A549 (cell line): Measurements from ENCODE around the gene PAFAH1B2. TPM values are rescaled to one million over a fixed set of nuclear protein-coding genes. Genes with fewer than 3 reads are reported as not detected.
A peak's percentile ranks its signal among the peaks of the same experiment; 100 is the strongest.
"Not testable (repeated sequence)": the region's sequence is repeated elsewhere in the genome, so short reads cannot be mapped to it uniquely, and the experiment has no call there.

ENCODE experiments used
- ATAC-seq, 2 experiments: fragments of 200-7000 bp in 1 of 2; fragments of >200 bp in 1 of 2; cut with Nextera tagmentation in 1 of 2; cut with Tn5 transposase in 1 of 2; 3 replicates each; pipeline versions ENCODE4 v1.8.0 to v1.9.1; 2018 to 2020; ENCODE audit warnings: mild to moderate bottlenecking in 1 of 2, moderate library complexity in 1 of 2
- CTCF ChIA-PET: fragments of 300-600 bp; sonication (Branson Sonifier 250); formaldehyde crosslinking; extraction: SDS; loops from one replicate; lab custom pipeline; 2021; ENCODE audit warnings: antibody characterized with exemption, inconsistent platforms; lab: Yijun Ruan, JAX
- POLR2A ChIA-PET: fragments of 350-600 bp; formaldehyde crosslinking; extraction: SDS; loops from one replicate; lab custom pipeline; 2021; ENCODE audit warnings: antibody characterized with exemption, inconsistent platforms; lab: Yijun Ruan, JAX
- DNase-seq, 2 experiments: peaks; one replicate each; pipeline versions ENCODE4 v3.0.0 to v3.0.0-alpha.2; 2011 to 2016; ENCODE audit warnings: low read depth in 1 of 2, low spot score in 1 of 2
- FAIRE-seq: peaks from 2 replicates; lab custom pipeline; 2011; peaks lifted over from hg19 to GRCh38; lab: Jason Lieb, UNC
- H3K27ac ChIP-seq, 2 experiments: fragments of >200 bp; sonication (Bioruptor Twin); formaldehyde crosslinking; 3 replicates each; pipeline ENCODE4 v1.5.1; 2016 to 2017
- H3K4me1 ChIP-seq: fragments of >200 bp; sonication (Bioruptor Twin); formaldehyde crosslinking; 3 replicates; pipeline ENCODE4 v1.6.1; 2016
- H3K4me2 ChIP-seq: fragments of >200 bp; sonication (Bioruptor Twin); formaldehyde crosslinking; 3 replicates; pipeline ENCODE4 v1.6.1; 2016
- H3K4me3 ChIP-seq: fragments of >200 bp; sonication (Bioruptor Twin); formaldehyde crosslinking; 3 replicates; pipeline ENCODE4 v1.5.1; 2016
- H3K9me3 ChIP-seq: fragments of >200 bp; sonication (Bioruptor Twin); formaldehyde crosslinking; 3 replicates; pipeline ENCODE4 v1.6.1; 2016
- BCL3 ChIP-seq: fragments of >200 bp; sonication (Bioruptor Twin); formaldehyde crosslinking; IDR thresholded peaks from 3 replicates; pipeline ENCODE4 v1.6.1; 2016
- CEBPB ChIP-seq, 2 experiments: fragments of >200 bp in 1 of 2; sonication (Bioruptor Twin) in 1 of 2; formaldehyde crosslinking in 1 of 2; IDR thresholded peaks; 2 replicates each; pipeline ENCODE4 v1.6.1; 2012 to 2016
- CHD4 ChIP-seq: fragments of 200-600 bp; sonication (generic); IDR thresholded peaks from 2 replicates; pipeline ENCODE4 v1.6.1; 2016; ENCODE audit warnings: antibody characterized with exemption, mild to moderate bottlenecking, borderline replicate concordance
- E2F6 ChIP-seq: IDR thresholded peaks from 2 replicates; pipeline ENCODE4 v1.6.1; 2012; ENCODE audit warnings: low read depth, borderline replicate concordance
- FOSB ChIP-seq: fragments of 250-450 bp; sonication (Bioruptor Pico); IDR thresholded peaks from 2 replicates; pipeline ENCODE4 v1.5.0; 2020; ENCODE audit warnings: mild to moderate bottlenecking, moderate library complexity
- FOSL2 ChIP-seq, 2 experiments: fragments of 450-650 bp in 1 of 2; fragments of >200 bp in 1 of 2; sonication (Bioruptor Twin) in 1 of 2; formaldehyde crosslinking; IDR thresholded peaks; 2 replicates each; pipeline versions ENCODE4 v1.5.0 to v1.6.1; 2016 to 2020; ENCODE audit warnings: mild to moderate bottlenecking in 1 of 2, moderate library complexity in 1 of 2
- HES2 ChIP-seq: fragments of >200 bp; sonication (Bioruptor Twin); formaldehyde crosslinking; IDR thresholded peaks from 2 replicates; pipeline ENCODE4 v1.6.1; 2016
- HMGXB4 ChIP-seq: fragments of 250-450 bp; sonication (Bioruptor Pico); IDR thresholded peaks from 2 replicates; pipeline ENCODE4 v1.5.0; 2021; ENCODE audit warnings: mild to moderate bottlenecking, moderate library complexity, borderline replicate concordance
- JUN ChIP-seq, 2 experiments: fragments of >200 bp; sonication (Bioruptor Twin); formaldehyde crosslinking; IDR thresholded peaks; 2 replicates in 1 of 2; 3 replicates in 1 of 2; pipeline ENCODE4 v1.6.1; 2016 to 2017
- KDM5A ChIP-seq: fragments of 200-600 bp; sonication (generic); IDR thresholded peaks from 2 replicates; pipeline ENCODE4 v1.6.1; 2016; ENCODE audit warnings: antibody characterized with exemption, mild to moderate bottlenecking
- MAFK ChIP-seq: fragments of 450-650 bp; IDR thresholded peaks from 2 replicates; pipeline ENCODE4 v1.6.1; 2014; ENCODE audit not compliant: partially characterized antibody
- MAX ChIP-seq: IDR thresholded peaks from 2 replicates; pipeline ENCODE4 v1.6.1; 2012
- MAZ ChIP-seq: fragments of 150-350 bp; IDR thresholded peaks from 2 replicates; pipeline ENCODE4 v1.6.1; 2014; ENCODE audit warnings: antibody characterized with exemption, low read depth, low read length, borderline replicate concordance
- POLR2AphosphoS2 ChIP-seq: conservative IDR thresholded peaks from 2 replicates; pipeline ENCODE4 v1.6.1; 2012; ENCODE audit warnings: low read length, improper control_type of control experiment, inconsistent platforms
- RAD21 ChIP-seq, 2 experiments: fragments of >200 bp in 1 of 2; sonication (Bioruptor Twin) in 1 of 2; formaldehyde crosslinking in 1 of 2; IDR thresholded peaks in 1 of 2; conservative IDR thresholded peaks in 1 of 2; 2 replicates in 1 of 2; 3 replicates in 1 of 2; pipeline ENCODE4 v1.6.1; 2012 to 2018; ENCODE audit warnings: inconsistent platforms in 1 of 2
- REST ChIP-seq: fragments of 200-600 bp; sonication (generic); IDR thresholded peaks from 2 replicates; pipeline ENCODE4 v1.6.1; 2016; ENCODE audit warnings: antibody characterized with exemption, mild to moderate bottlenecking, moderate library complexity
- RFX5 ChIP-seq: fragments of 450-650 bp; IDR thresholded peaks from 2 replicates; pipeline ENCODE4 v1.7.1; 2014; ENCODE audit warnings: antibody characterized with exemption, mild to moderate bottlenecking, moderate library complexity
- USF2 ChIP-seq: fragments of 450-650 bp; IDR thresholded peaks from 2 replicates; pipeline ENCODE4 v1.6.1; 2014; ENCODE audit warnings: antibody characterized with exemption
- ZNF302 ChIP-seq: fragments of 250-450 bp; sonication (Bioruptor Pico); IDR thresholded peaks from 2 replicates; pipeline ENCODE4 v1.9.0; 2021; ENCODE audit warnings: inconsistent platforms, mild to moderate bottlenecking, moderate library complexity
- ZSCAN20 ChIP-seq: fragments of 250-450 bp; sonication (Bioruptor Pico); IDR thresholded peaks from 2 replicates; pipeline ENCODE4 v1.8.0; 2022; ENCODE audit warnings: mild to moderate bottlenecking, moderate library complexity
- WGBS: methylation state at CpG from one replicate; pipeline ENCODE4 v1.1.6; 2017; ENCODE audit errors: missing lambda C conversion rate; 5-methylcytosine and 5-hydroxymethylcytosine counted together
- polyA plus RNA-seq, 4 experiments: library from polyadenylated mRNA; depleted of rRNA in 3 of 4; stranded (reverse); fragments of >200 nt; fragmentation: RNase III in 1 of 4; extraction: RNeasy Plus Mini Kit Qiagen cat#74134 plus additional on column Dnase treatment in 1 of 4; gene quantifications; 2 replicates in 3 of 4; 3 replicates in 1 of 4; pipeline ENCODE4 v1.2.3, GENCODE V29; 2011 to 2017

Gene PAFAH1B2
- polyA plus RNA-seq, 2 of the 4 experiments (the other 2 are of a cell fraction) = 32.9 to 55.3 TPM

GRCh38 chr11:117107701-117108590 lies 36.1 kb upstream of the PAFAH1B2 start:
- 16% methylated on average over 5 of the region's 5 CpGs for WGBS
- Histone ChIP-seq H3K27ac (no peak overlapping the region), H3K9me3 (no peaks in the 10 kb centered on the region), H3K4me1 (no peaks in the 10 kb centered on the region), H3K4me2 (no peak overlapping the region), H3K4me3 (no peak overlapping the region)
- FAIRE-seq = no peak
- CTCF ChIA-PET = interaction anchor here (1.1 to 6.3 kb wide), 4 partner anchors 119 to 318 kb away, joined by 3 to 114 read pairs (median 12); partner anchors contain the start of genes APOA5 and ZPR1
- TF ChIP-seq MAFK (peak; percentile 75), POLR2AphosphoS2 (no peak)
- POLR2A ChIA-PET = no interaction called here
- no peak for DNase-seq
- no peak for ATAC-seq

- ChIA-PET CTCF (interaction anchor here (1.1 to 6.3 kb wide), 3 partner anchors 230 to 320 kb away, joined by 5 to 114 read pairs (median 20); partner anchors contain the start of genes APOA5 and ZPR1), POLR2A (no interaction called here)
- Histone ChIP-seq H3K4me2 (no peak overlapping the region), H3K27ac (no peak overlapping the region), H3K9me3 (no peaks in the 10 kb centered on the region), H3K4me1 (no peaks in the 10 kb centered on the region), H3K4me3 (no peak overlapping the region)
- FAIRE-seq (no peak), ATAC-seq (no peak), DNase-seq (no peak)
- WGBS = 80% methylated on average over 4 of the region's 39 CpGs
- TF ChIP-seq E2F6 (no peak), RFX5 (no peak), JUN (IDR thresholded peaks at IDR 0.05) (no peak), CHD4 (no peak), CEBPB (IDR thresholded peaks at IDR 0.05) (no peak), USF2 (no peak), KDM5A (no peak), MAZ (no peak), ZNF302 (CRISPR knock-in tag) (no peak), MAX (no peak), FOSL2 (IDR thresholded peaks at IDR 0.05) (no peak), FOSL2 (CRISPR knock-in tag; IDR thresholded peaks at IDR 0.05) (no peak), BCL3 (no peak), ZSCAN20 (no peak), HES2 (no peak), HMGXB4 (CRISPR knock-in tag) (no peak), FOSB (CRISPR knock-in tag) (no peak), RAD21 (conservative IDR thresholded peaks at IDR 0.05 in 1 of 2, IDR thresholded peaks at IDR 0.05 in 1 of 2) (no peak), REST (no peak)
Measured at GRCh38 chr11:117110294-117110950, 33.7 kb upstream of the PAFAH1B2 start.

GRCh38 chr11:117112497-117112896 lies 31.6 kb upstream of the PAFAH1B2 start:
- ATAC-seq = not testable (repeated sequence)
- WGBS = 33% methylated on average over 3 of the region's 3 CpGs

More at GRCh38 chr11:117112497-117112896, 31.6 kb upstream of the PAFAH1B2 start:
- H3K9me3 ChIP-seq, H3K27ac ChIP-seq, H3K4me2 ChIP-seq, POLR2A ChIA-PET, H3K4me3 ChIP-seq, H3K4me1 ChIP-seq, DNase-seq, FAIRE-seq: not testable (repeated sequence)
- CTCF ChIA-PET = interaction anchor here (1.4 kb wide), 1 partner anchor 232 kb away, joined by 3 read pairs; no protein-coding TSS in a partner anchor
